ENCODE data around the gene HNRNPCL1.
"Not testable (repeated sequence)": the region's sequence is repeated elsewhere in the genome, so short reads cannot be mapped to it uniquely, and the experiment has no call there.

HNRNPCL1 gene

GRCh38 chr1:12848620-12849019 lies at the start of gene HNRNPCL1:
Gene HNRNPCL1, minus strand, starts transcription at chr1:12848720. Its CDS starts 431 bp downstream, at chr1:12848289.
- not testable (repeated sequence) for H3K4me3 ChIP-seq (ENCODE audit: insufficient read length, low read depth); H3K9ac ChIP-seq (ENCODE audit: insufficient read length, low read depth); H3K27me3 ChIP-seq (ENCODE audit: insufficient read depth, insufficient read length); H3K9me3 ChIP-seq (ENCODE audit: insufficient read depth, low read length); DNase-seq (ENCODE audit: low read depth, low spot score); H3K4me1 ChIP-seq (ENCODE audit: insufficient read depth, insufficient read length); H3K36me3 ChIP-seq (ENCODE audit: insufficient read depth, insufficient read length, low read length)

- DNase-seq (ENCODE audit: low read depth, low spot score); H3K9ac ChIP-seq (ENCODE audit: insufficient read length, low read depth); H3K4me1 ChIP-seq (ENCODE audit: insufficient read depth, insufficient read length); H3K36me3 ChIP-seq (ENCODE audit: insufficient read depth, insufficient read length, low read length); H3K4me3 ChIP-seq (ENCODE audit: insufficient read length, low read depth); H3K27me3 ChIP-seq (ENCODE audit: insufficient read depth, insufficient read length); H3K9me3 ChIP-seq (ENCODE audit: insufficient read depth, low read length): not testable (repeated sequence)
These were observed 49.6 kb upstream of the HNRNPCL1 start, which contains the start of gene PRAMEF10 for GRCh38 chr1:12898170-12898569. Gene PRAMEF10, minus strand, starts transcription at chr1:12898270. Its CDS starts 2,423 bp downstream, at chr1:12895847.

GRCh38 chr1:12886101-12886500 lies 37.6 kb upstream of the HNRNPCL1 start, which contains the start of gene PRAMEF4:
Gene PRAMEF4, minus strand, starts transcription at chr1:12886201. Its CDS starts 2,807 bp downstream, at chr1:12883394.
- H3K27me3 ChIP-seq (ENCODE audit: insufficient read depth, insufficient read length); H3K4me3 ChIP-seq (ENCODE audit: insufficient read length, low read depth); DNase-seq (ENCODE audit: low read depth, low spot score); H3K9me3 ChIP-seq (ENCODE audit: insufficient read depth, low read length); H3K4me1 ChIP-seq (ENCODE audit: insufficient read depth, insufficient read length); H3K9ac ChIP-seq (ENCODE audit: insufficient read length, low read depth); H3K36me3 ChIP-seq (ENCODE audit: insufficient read depth, insufficient read length, low read length): not testable (repeated sequence)

- H3K9me3 ChIP-seq (ENCODE audit: insufficient read depth, low read length); H3K27me3 ChIP-seq (ENCODE audit: insufficient read depth, insufficient read length); H3K4me3 ChIP-seq (ENCODE audit: insufficient read length, low read depth); H3K4me1 ChIP-seq (ENCODE audit: insufficient read depth, insufficient read length); DNase-seq (ENCODE audit: low read depth, low spot score); H3K9ac ChIP-seq (ENCODE audit: insufficient read length, low read depth); H3K36me3 ChIP-seq (ENCODE audit: insufficient read depth, insufficient read length, low read length): not testable (repeated sequence)
These were observed 29.9 kb upstream of the HNRNPCL1 start for GRCh38 chr1:12878453-12878852.

- H3K9ac ChIP-seq (ENCODE audit: insufficient read length, low read depth); H3K4me3 ChIP-seq (ENCODE audit: insufficient read length, low read depth): not testable (repeated sequence)
These were observed 14.8 kb upstream of the HNRNPCL1 start for GRCh38 chr1:12863131-12863880.

GRCh38 chr1:12856786-12857185 lies 8.3 kb upstream of the HNRNPCL1 start, which contains the start of gene PRAMEF2:
Gene PRAMEF2, plus strand, starts transcription at chr1:12857086. Its CDS starts 1,924 bp downstream, at chr1:12859010.
- H3K27me3 ChIP-seq (ENCODE audit: insufficient read depth, insufficient read length); DNase-seq (ENCODE audit: low read depth, low spot score); H3K9me3 ChIP-seq (ENCODE audit: insufficient read depth, low read length); H3K4me1 ChIP-seq (ENCODE audit: insufficient read depth, insufficient read length); H3K36me3 ChIP-seq (ENCODE audit: insufficient read depth, insufficient read length, low read length); H3K9ac ChIP-seq (ENCODE audit: insufficient read length, low read depth); H3K4me3 ChIP-seq (ENCODE audit: insufficient read length, low read depth): not testable (repeated sequence)

More at GRCh38 chr1:12863131-12863880, 14.8 kb upstream of the HNRNPCL1 start:
- not testable (repeated sequence) for H3K9me3 ChIP-seq (ENCODE audit: insufficient read depth, low read length); H3K4me1 ChIP-seq (ENCODE audit: insufficient read depth, insufficient read length); H3K36me3 ChIP-seq (ENCODE audit: insufficient read depth, insufficient read length, low read length); DNase-seq (ENCODE audit: low read depth, low spot score); H3K27me3 ChIP-seq (ENCODE audit: insufficient read depth, insufficient read length)

- no peak overlapping the region for H3K4me3 ChIP-seq (ENCODE audit: insufficient read length, low read depth)
- no peak for DNase-seq (ENCODE audit: low read depth, low spot score)
- H3K9ac ChIP-seq (ENCODE audit: insufficient read length, low read depth): no peak overlapping the region
- TF ChIP-seq YY1 (IDR thresholded peaks at IDR 0.05; ENCODE audit: insufficient read depth, insufficient read length) (no peak), ZNF274 (IDR thresholded peaks at IDR 0.05; ENCODE audit: low read depth, low read length) (no peak), SUZ12 (IDR thresholded peaks at IDR 0.05; ENCODE audit: extremely low read depth, insufficient read depth, insufficient read length) (no peak)
- H3K27me3 ChIP-seq (ENCODE audit: insufficient read depth, insufficient read length): no peaks in the 10 kb centered on the region
- no peaks in the 10 kb centered on the region for H3K4me1 ChIP-seq (ENCODE audit: insufficient read depth, insufficient read length)
- H3K36me3 ChIP-seq (ENCODE audit: insufficient read depth, insufficient read length, low read length): no peaks in the 10 kb centered on the region
- H3K9me3 ChIP-seq (ENCODE audit: insufficient read depth, low read length): no peaks in the 10 kb centered on the region
These were observed 3.3 kb upstream of the HNRNPCL1 start for GRCh38 chr1:12851779-12852178.

GRCh38 chr1:12833251-12833650 lies 15.3 kb downstream of the HNRNPCL1 start:
- not testable (repeated sequence) for H3K4me3 ChIP-seq (ENCODE audit: insufficient read length, low read depth); H3K4me1 ChIP-seq (ENCODE audit: insufficient read depth, insufficient read length); H3K27me3 ChIP-seq (ENCODE audit: insufficient read depth, insufficient read length); H3K9me3 ChIP-seq (ENCODE audit: insufficient read depth, low read length); H3K9ac ChIP-seq (ENCODE audit: insufficient read length, low read depth); H3K36me3 ChIP-seq (ENCODE audit: insufficient read depth, insufficient read length, low read length); DNase-seq (ENCODE audit: low read depth, low spot score)

- not testable (repeated sequence) for H3K4me3 ChIP-seq (ENCODE audit: insufficient read length, low read depth); DNase-seq (ENCODE audit: low read depth, low spot score); H3K4me1 ChIP-seq (ENCODE audit: insufficient read depth, insufficient read length); H3K27me3 ChIP-seq (ENCODE audit: insufficient read depth, insufficient read length); H3K9me3 ChIP-seq (ENCODE audit: insufficient read depth, low read length); H3K9ac ChIP-seq (ENCODE audit: insufficient read length, low read depth); H3K36me3 ChIP-seq (ENCODE audit: insufficient read depth, insufficient read length, low read length)
These were observed 17.2 kb downstream of the HNRNPCL1 start, which contains the start of gene PRAMEF11 for GRCh38 chr1:12831310-12831709. Gene PRAMEF11, minus strand, starts transcription at chr1:12831410. Its CDS starts 2,621 bp downstream, at chr1:12828789.

- not testable (repeated sequence) for H3K36me3 ChIP-seq (ENCODE audit: insufficient read depth, insufficient read length, low read length); H3K27me3 ChIP-seq (ENCODE audit: insufficient read depth, insufficient read length); DNase-seq (ENCODE audit: low read depth, low spot score); H3K9me3 ChIP-seq (ENCODE audit: insufficient read depth, low read length); H3K9ac ChIP-seq (ENCODE audit: insufficient read length, low read depth); H3K4me1 ChIP-seq (ENCODE audit: insufficient read depth, insufficient read length); H3K4me3 ChIP-seq (ENCODE audit: insufficient read length, low read depth)
These were observed 29.5 kb downstream of the HNRNPCL1 start for GRCh38 chr1:12819061-12819460.

Data from NT2/D1 (cell line).